HTERT RPE-1 (cell line): Measurements from ENCODE around the gene PRPF6.

ENCODE experiments used
- in situ Hi-C: fragments of 300-500 bp; cut with MboI; formaldehyde crosslinking; loops from 4 replicates; pipeline ENCODE4 v1.14.3; 2020; ENCODE audit warnings: low sequenced_read_pairs

Gene PRPF6

DNA sequence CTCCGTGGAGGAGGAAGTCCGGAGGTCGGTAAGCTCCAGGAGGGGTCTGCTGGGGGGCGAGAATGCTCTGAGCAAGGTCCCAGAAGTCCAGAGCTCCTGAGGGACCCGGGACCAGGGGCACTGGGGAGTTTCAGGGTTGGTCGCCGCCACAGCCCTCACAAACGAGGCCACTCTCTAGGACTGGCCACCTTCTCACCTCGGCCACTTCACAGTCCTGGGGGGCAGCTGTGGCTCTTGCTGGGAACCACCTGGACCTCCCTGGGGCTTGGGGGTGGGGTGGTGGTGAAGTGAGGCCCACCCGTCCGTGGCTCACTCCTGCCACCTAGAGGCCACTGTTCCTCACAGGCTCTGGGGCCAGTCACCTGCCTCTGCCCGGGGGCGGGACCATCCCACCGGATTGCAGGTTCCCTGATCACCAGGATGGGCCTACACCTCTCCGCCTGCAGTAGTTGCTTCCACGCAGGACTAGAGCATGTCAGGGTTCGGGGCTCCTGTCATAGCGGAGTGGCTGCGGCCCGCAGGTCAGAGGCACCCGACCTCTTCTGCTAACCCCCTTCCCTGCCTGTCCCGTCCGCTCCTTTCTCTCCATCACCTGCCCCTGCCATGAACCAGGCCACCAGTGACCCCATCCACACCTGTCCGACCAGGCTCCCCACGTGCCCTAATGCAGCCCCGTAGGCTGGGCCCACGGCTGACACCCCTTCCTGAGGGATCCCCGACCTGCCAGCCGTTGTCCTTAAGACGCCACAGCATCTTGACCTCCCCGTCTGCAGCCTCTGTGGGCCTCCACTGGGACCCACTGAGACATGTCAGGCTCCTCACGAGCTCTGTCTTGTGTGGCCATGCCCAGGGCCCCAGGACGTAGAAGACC, 76.9 kb downstream of the PRPF6 start:
- in situ Hi-C loops, result no loop called here

DNA sequence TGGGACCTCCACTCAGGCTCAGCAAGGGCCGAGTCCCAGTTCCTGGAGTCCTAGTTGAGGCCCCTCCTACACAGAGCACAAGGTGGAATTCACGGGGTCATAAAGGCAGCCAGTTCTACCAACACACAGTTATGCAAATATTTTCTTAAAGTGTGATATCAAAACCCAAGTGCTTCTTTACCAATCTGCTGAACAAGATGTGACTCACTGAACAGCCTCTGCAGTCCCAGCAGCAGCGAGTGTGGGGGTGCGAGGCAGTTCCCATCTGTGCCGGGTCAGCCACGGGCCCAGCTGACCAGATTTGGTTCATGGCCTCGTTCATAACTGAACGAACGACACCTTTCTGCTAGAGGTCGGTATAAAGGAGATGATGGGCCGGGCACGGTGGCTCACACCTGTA, 77.6 kb downstream of the PRPF6 start:
- in situ Hi-C loops, result no loop called here

DNA sequence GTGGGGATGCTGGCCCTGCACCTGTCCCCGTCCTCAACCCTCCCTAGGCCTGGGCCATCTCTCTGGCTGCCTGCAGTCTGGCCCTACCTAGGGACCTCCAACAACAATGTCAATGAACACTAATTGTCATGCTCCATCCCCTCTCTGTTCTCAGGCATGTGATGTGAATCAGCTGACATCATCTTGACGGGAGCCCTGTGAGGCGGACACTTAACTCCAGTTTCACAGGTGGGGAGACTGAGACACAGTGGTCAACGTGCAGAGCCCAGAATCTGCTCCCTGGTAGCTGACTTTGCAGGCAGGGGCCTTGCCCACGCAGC, 81.3 kb downstream of the PRPF6 start:
- in situ Hi-C loops, result no loop called here

DNA sequence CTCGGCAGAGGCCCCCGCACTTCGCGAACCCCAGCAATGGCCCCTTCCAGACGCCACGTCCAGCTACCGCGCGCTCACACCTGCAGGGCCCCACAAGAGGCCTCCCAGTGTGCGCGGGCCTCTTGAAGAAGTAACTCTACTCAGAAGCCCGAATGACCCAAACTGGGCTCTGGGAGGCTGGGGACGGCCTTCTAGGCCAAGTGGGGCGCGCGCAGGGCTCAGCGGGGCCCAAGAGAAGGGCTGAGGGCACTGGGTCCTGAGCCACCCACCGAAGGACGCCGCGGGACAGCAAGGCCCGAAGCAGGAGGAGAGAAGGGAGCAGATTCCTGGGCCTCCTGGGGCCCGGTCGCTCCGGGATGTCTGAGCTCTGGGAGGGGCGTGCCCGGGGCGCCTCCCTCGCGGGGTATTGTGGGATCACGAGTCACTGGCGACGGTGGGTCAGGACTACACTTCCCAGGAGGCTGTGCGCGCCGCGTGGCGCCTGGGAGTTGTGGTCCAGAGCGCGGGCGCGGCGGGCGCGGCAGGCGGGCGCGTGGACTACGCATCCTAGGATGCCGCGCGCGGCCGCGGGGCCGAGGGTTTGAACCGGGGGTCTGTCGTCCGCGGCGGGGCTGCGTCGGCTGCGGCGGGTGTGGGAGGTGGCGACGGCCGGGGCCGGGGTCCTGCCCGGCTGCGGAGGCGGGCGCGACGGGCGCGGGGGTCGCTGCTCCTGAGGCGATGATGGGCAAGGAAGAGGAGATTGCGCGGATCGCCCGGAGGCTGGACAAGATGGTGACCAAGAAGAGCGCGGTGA, 81.9 kb downstream of the PRPF6 start, which contains the start of gene TCEA2:
TSS of gene TCEA2 (plus strand) at position 603 of the 793 bp plus-strand sequence. CDS start at position 718, 115 bp downstream.
- in situ Hi-C loops, result no loop called here

DNA sequence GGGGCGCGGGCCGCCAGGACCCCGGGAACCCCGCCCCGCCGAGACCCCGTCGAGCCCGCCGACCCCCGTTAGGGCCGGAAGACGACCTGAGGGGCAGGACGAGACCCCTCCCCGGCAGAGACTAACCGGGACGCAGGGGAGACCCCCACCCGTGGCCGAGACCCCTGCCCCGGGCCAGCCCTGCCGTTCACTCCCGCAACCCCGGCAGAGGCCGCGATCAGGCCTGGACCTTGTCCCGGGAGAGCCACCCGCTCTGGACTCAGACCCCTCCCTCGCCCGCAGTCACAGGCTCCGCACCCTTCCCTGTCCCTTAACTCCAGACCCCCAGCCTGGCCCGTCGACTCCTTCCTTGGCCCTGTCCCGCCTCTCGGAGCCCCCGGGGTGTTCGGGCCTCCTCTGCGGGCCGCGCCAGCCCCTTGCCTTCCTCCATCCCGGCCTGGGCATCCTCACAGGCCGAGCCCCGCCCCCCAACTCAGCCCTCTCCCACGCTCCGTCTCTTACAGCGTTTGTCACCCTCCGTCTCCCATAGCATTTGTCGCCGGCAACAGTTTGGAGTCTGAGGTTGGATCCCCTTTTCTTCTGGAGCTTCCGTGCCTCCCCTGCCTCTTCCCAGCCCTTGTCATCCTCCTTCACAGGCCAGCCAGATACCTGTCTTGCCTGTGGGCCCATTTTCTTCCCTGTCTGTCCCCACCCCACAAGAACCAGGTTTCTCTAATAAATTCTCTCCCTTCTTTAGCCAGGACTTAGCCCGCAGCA, 82.6 kb downstream of the PRPF6 start:
- in situ Hi-C loops, result no loop called here

DNA sequence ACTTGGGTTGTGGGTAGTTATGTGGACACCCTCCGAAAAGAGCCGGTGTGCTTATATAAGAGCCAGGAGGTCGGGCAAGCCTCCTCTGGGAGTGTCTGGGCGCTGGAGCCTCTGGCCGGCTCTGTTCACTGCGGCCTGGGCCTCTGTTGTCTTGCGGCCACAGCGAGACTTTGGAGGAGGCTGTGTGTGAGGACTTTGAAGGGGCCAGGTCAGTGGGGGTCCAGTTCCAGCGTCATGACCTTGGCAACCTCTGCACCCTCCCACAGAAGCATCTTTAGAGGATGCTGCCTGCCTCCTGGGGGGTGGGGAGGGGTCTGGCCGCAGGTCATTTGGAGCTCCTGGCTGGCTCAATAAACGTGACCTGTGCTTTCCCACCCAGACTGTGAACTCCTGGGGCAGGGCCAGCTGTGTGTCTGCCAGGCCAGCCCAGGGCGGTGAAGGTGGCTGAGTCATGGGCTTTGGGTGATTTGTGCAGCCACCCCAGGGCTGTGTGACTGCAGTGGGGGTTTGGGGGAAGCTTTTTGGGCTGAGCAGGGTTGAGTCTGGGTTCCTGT, 83.3 kb downstream of the PRPF6 start:
- in situ Hi-C loops, result no loop called here

DNA sequence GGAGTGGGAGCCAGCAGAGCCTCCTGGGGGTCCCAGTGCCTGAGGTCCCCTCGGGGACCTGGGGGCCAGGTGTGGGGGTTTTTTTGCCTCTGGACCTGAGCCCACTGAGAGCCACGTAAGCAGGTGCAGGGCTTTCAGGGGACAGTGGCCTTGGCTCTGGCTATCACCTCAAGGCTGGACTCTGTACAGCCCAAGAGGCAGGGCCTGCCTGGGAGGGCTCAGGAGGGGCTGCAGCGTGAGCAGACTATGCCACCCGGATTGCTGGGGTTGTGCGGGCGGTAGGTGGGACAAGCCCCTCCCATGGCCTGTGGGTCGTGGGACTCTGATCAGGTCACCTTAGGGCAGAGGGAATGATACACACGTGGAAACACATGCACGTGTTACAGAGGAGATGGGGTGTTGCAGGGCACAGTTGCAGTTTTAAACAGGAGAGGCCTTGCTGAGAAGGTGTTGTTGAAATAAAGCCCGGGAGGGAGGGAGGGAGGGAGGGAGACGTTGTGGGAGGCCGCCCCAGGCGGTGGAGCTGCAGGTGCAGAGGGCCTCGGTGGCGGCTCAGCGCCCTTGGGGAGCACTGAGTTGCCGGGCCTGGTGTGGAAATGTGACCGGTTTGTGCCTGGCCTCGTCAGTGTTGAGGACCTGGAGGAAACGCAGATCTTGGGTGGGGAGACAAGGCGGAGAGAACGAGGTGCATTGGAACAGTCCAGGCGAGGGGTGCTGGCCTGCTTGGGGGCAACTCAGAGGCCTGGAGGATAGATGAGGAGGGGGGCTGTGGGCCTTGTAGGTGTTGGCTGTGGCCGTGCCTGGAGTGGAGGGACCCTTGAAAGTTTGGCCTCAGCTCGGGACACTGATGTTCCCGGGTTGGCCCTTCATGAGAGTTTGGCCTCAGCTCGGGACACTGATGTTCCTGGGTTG, 84.4 kb downstream of the PRPF6 start:
- in situ Hi-C loops, result no loop called here

DNA sequence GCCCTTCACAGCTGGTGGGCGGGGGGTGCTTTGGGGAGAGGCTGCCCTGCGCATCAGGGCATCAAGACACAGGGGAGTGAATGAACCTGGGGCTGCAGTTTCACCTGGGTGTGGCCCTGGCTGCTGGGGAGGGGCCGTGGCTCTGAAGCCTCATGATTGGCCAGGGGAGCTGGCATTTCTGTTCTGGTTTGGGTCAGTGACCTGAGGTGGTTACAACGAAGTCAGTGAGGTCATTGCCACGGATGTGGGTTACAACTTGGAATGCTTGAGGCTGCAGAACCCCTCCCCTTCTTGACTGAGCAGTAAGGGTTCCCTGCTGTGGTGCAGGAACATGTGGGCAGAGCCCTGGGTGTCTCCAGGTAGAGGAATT, 85.0 kb downstream of the PRPF6 start:
- in situ Hi-C loops, result no loop called here

DNA sequence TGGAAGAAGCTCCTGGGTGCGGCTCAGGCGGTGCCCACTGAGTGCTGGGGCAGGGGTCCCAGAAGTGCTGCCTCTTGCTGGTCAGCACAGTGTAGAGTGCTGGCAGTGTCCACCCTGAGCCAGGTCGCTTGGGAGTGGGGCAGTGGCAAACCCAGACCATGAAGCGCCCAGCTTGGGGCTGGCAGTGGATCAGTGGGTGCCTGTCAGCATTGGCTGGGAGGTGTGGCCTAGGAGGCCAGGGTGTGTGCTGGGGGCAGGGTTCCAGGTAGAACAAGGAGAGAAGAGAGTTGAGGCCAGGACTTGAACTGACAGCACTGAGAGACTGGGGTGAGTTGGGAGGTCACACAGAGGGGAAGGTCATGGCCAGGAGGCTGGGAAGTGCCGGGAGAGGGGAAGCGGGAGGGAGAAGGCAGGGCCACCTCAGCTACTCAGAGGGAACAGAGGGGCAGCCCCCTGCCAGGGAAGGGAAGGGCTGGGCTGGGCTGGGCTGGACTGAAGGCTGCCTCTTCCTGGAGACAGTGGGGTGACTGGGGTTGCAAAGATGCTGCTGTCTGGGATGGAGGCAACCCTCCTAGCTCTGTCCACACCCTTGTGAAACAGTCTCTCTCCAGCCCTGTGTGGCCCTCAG, 86.2 kb downstream of the PRPF6 start:
- in situ Hi-C loops, result no loop called here

DNA sequence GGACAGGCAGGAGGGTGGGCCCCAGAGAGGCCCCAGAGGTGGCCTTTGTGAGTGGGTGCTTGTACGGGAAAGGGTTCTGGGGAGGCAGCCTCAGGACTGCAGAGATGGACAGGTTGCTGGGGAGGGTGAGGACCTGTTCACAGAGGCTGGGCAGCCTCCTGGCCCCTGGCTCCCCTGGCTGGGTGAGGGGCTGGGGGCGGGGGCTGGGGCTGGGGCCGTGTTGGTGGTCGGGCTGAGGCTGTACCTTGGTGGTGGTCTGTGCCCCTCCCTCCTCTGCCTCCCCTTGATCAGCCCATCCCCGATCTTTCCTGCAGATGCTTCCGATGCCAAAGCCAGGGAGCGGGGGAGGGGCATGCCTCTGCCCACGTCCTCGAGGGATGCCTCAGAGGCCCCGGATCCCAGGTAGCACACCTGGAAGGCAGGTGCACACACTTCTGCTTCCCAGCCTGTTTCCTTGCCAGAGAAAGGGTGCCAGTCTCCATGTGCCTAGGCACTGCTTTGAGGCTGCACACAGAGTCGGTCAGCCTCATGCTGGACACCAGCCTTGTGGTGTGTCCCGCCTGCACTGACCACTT, 86.9 kb downstream of the PRPF6 start:
- in situ Hi-C loops, result no loop called here

DNA sequence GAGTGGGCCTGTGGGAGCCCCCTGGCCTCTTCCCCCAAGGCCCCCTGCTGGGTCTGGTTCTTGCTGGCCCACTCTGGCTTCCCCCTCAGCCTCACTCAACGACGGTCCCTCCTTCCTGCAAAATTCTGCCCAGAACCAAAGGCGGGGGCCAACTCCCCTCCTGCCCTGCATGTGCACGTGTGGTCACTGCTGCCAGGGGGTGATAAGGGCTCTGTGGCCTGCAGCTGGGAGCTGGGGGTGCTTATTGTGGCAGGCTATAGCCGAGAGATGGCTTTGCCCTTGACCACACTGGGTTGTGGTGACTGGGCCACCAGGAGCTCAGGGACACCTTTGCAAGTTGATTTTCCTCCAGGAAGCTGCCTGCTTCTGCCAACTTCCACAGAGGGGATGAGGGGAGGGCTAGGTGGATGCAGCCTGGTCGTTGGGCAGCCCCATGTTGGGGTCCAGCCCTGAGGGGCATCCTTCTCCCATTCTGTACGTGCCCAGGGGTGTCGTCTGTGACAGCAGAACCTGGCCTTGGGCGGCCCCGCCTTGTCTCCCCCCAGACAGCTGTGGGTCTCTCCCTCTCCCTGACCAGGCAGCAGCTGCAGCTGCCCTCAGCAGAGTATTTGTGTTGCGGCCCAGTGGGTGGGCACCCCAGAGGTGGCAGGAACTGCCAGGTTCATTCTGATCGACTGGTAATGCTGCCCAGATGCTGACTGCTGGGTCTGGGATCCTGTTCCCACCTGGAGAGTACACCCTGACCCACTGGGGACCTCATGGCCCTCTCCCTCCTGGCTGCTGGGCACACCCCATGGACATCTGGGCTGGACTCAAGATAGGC, 87.7 kb downstream of the PRPF6 start:
- in situ Hi-C loops, result no loop called here

DNA sequence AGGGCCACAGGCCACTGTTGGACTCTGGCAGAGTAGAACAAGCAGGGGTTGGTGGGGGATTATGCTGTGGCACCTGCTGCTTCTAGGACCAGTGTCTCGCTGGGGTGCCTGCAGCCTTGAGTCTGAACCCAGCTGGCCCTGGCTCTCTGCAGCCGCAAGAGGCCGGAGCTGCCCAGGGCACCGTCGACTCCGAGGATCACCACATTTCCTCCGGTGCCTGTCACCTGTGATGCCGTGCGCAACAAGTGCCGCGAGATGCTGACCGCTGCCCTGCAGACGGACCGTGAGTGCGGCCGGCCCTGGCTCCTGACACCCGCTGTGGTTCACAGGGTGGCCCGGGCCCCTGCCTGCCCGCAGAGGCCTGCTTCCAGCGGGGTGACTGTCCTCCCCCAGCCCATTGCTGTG, 88.3 kb downstream of the PRPF6 start:
- in situ Hi-C loops, result no loop called here

DNA sequence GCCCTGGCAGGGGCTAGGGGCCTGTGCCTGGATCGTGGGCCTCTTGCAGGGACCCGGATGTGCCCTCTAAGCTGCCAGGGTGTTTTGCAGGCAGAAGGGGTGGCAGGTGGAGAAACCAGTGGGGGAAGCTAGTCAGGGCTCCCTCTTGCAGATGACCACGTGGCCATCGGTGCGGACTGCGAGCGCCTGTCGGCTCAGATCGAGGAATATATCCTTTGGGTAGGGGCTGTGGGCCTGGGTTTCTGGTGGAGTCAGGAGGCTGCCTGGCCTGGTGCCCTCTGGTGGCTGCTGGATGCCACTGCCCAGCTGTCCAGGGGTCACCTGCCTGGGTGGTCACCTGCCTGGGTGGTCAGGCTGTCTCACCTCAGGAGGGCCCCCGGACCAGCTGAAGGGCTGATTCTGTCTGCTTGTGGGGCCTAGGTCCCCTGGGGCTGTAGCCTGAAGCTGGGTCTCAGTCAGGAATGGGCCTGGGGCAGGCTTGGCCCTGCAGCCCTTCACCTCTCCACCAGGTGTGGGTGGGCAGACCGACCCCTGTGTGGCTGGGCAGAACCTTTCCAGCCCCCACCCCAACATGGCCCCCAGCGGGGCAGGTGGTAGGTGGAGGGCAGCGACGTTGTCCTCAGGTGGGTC, 88.8 kb downstream of the PRPF6 start:
- in situ Hi-C loops, result no loop called here

DNA sequence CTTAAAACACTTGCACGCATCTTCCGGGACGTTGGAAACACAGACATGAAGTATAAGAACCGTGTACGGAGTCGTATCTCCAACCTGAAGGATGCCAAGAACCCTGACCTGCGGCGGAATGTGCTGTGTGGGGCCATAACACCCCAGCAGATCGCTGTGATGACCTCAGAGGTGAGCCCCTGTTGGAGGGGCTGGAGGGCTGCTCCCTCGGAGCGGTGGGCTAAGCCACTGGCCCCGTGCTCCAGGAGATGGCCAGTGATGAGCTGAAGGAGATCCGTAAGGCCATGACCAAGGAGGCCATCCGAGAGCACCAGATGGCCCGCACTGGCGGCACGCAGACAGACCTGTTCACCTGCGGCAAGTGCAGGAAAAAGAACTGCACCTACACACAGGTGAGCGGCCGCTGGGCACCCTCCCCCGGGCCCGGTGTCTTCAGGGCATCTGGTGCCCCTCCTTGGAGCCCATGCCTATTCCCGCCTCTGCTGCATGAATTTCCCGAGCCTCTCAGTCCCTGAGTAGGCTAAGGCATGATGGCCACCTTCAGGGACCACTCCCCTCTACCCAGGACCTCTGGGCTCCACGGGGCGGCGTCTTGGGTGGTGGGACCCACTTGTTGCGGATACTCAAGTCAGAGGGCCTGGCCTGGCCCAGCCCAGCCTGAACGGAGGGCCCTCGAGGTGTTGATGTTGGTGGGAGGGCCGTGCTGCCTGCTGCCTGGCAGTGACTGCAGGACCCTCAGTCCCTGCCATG, 89.5 kb downstream of the PRPF6 start:
- in situ Hi-C loops, result no loop called here

DNA sequence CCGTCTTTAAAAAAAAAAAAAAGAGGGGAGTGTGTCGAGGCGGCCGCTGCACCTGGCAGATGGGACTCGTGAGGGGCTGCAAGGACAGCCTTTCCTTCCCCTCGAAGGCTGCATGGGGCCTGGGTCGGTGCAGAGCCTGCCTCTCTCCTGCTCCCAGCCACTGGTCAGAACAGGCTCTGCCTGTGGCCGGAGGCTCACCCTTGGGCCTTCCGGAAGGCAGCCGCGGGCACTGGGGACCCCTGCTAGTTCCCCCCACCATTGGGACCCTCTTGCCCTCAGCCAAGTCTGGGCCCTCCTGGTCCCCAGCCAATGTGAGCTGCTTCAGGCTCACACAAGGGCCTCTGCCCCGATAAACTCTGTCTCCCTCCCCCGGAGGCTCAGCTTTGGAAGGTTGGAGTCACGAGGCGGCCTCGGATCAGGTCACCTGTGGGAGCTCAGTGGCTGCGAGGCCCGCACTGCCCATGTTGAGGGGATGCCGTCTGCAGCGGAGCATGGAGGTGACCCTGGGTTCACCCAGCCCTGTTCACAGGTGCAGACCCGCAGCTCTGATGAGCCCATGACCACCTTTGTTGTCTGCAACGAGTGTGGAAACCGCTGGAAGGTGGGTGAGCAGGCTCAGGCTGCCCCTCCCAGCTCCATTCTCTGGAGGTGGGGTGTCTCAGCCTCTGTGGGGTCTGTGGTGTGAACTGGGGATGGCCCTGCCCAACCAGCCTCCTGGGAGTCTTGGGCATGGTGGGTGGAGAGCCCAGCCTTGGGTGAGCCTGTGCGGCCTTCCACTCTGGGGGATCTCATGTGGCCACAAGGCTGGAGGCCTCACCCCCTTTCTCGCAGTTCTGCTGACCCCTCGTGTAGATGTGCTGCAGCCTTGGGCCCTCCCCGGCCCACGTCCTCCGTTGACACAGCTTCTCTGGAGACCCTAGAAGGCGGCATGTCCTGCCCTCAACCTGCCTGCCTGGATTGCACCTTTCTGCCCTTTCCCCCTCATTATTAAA, 90.7 kb downstream of the PRPF6 start:
- in situ Hi-C loops, result no loop called here

DNA sequence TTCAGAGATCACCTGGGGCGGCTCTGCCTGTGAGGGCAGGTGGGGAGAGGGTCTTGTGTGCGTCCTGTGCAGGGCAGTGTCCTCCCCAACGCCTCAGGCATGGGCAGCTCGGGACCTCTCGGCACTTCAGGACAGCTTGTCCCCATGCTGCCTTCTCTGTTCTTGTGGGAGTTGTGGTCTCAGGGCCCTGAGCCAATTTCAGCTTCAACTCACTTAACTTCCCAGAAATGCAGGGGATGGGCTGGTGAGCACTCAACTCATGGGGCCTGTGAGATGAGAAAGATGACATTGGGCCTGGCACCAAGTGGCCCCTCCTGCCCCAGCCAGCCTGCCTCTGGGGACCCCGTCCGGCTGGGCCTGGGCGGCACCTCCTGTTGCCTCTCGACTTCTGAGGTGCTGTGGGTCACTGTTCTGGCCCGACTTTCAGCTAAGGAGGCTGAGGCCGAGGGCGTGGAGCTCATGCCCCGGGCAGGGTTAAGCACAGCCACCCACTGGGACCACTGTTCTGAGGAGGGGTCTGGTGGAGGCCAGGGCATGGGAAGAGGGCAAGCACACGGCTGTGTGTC, 91.6 kb downstream of the PRPF6 start:
- in situ Hi-C loops, result no loop called here
